Common myeloid progenitor, CD34-positive (primary cell): Measurements from ENCODE around the gene STAMBP.

Source experiments
- CTCF ChIA-PET: fragments of 350-600 bp; sonication (Branson Sonifier 250); formaldehyde crosslinking; loops from one replicate; lab custom pipeline; 2021; ENCODE audit warnings: antibody characterized with exemption; lab: Charles Lee
- POLR2A ChIA-PET: fragments of 350-600 bp; sonication (Branson Sonifier 250); formaldehyde crosslinking; loops from one replicate; lab custom pipeline; 2021; ENCODE audit warnings: antibody characterized with exemption; lab: Charles Lee
- DNase-seq, 3 donors: peaks; one replicate each; pipeline versions ENCODE4 v3.0.0 to v3.0.0-alpha.2; 2013
- H3K27ac ChIP-seq, 2 experiments: 1 replicate in 1 of 2; 2 replicates in 1 of 2; pipeline ENCODE4 v1.7.0; 2013; ENCODE audit warnings: inconsistent platforms in 2 of 2, low read length in 2 of 2, mild to moderate bottlenecking in 2 of 2, low read depth in 1 of 2, moderate library complexity in 1 of 2; ENCODE audit not compliant: severe bottlenecking in 2 of 2, insufficient read depth in 1 of 2, poor library complexity in 1 of 2
- H3K27me3 ChIP-seq, 5 experiments: replicated peaks in 2 of 5; 1 replicate in 3 of 5; 2 replicates in 2 of 5; pipeline versions ENCODE4 v1.6.1 to v1.7.0; 2013; ENCODE audit warnings: low read length in 4 of 5, mild to moderate bottlenecking in 2 of 5, moderate library complexity in 2 of 5, inconsistent platforms in 1 of 5; ENCODE audit not compliant: insufficient read depth in 5 of 5, control insufficient read depth in 4 of 5
- H3K36me3 ChIP-seq, 4 experiments: 1 replicate in 2 of 4; 2 replicates in 2 of 4; pipeline versions ENCODE4 v1.6.1 to v1.7.0; 2013; ENCODE audit warnings: low read length in 3 of 4, control low read depth in 1 of 4, mild to moderate bottlenecking in 1 of 4; ENCODE audit not compliant: control insufficient read depth in 4 of 4, insufficient read depth in 4 of 4
- H3K4me1 ChIP-seq, 4 experiments: 1 replicate in 3 of 4; 2 replicates in 1 of 4; pipeline versions ENCODE4 v1.6.1 to v1.7.1; 2013; ENCODE audit warnings: low read length in 3 of 4, mild to moderate bottlenecking in 3 of 4, control low read depth in 1 of 4, inconsistent platforms in 1 of 4, moderate library complexity in 1 of 4; ENCODE audit not compliant: control insufficient read depth in 4 of 4, insufficient read depth in 4 of 4; ENCODE audit errors: control extremely low read depth in 1 of 4
- H3K4me3 ChIP-seq, 7 experiments: 1 replicate in 4 of 7; 2 replicates in 3 of 7; pipeline versions ENCODE4 v1.5.1 to v1.7.0; 2013; ENCODE audit warnings: mild to moderate bottlenecking in 7 of 7, low read length in 6 of 7, moderate library complexity in 6 of 7, inconsistent platforms in 2 of 7, low read depth in 2 of 7, control low read depth in 1 of 7; ENCODE audit not compliant: insufficient read depth in 4 of 7, control insufficient read depth in 1 of 7; ENCODE audit errors: extremely low read depth in 1 of 7
- H3K9me3 ChIP-seq, 5 experiments: 1 replicate in 4 of 5; 2 replicates in 1 of 5; pipeline versions ENCODE4 v1.6.1 to v1.7.1; 2013; ENCODE audit warnings: low read length in 4 of 5, mild to moderate bottlenecking in 2 of 5, inconsistent platforms in 1 of 5, low read depth in 1 of 5, moderate library complexity in 1 of 5; ENCODE audit not compliant: control insufficient read depth in 4 of 5, insufficient read depth in 2 of 5; ENCODE audit errors: control extremely low read depth in 1 of 5
- WGBS: methylation state at CpG from one replicate; pipeline ENCODE4 v1.1.5; 2013; ENCODE audit not compliant: insufficient coverage; 5-methylcytosine and 5-hydroxymethylcytosine counted together

The STAMBP gene

DNA sequence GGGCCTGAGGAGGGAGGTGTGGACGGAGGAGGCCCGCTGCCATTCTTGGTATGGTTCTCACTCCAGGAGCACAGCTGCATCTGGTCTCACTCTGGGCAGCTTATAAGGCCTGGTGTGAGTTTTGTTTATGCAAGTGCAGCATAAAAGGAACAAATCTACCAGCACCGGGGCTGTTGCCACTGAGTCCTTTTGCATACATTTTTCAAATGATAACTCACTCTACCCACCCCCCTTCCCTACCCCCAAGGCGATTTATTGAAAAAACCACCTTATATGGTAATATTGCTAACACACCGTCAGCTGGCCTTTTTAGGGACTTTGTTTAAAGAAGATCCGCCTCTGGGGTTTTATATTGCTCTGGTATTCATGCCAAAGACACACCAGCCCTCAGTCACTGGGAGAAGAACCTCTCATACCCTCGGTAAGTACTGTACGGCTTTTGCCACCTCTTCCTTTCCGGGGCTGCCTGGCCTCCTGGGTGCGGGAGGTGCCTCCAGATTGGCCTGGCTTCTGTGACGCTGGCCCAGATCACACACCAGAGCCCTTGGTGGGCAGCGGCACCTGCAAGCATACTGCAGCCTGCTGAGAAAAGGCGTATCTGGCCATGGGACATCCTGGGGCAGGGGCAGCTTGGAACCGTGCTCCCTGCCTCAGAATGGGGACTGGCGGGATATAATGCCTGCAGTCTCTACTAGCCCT is 64.0 kb downstream of the STAMBP start, which contains the start of gene ACTG2:
TSS of gene ACTG2 (plus strand) at position 378 of the 699 bp plus-strand sequence. CDS start 8,304 bp downstream, outside the sequence.
- Histone ChIP-seq H3K27me3 (no peaks in the 10 kb centered on the region), H3K9me3 (no peaks in the 10 kb centered on the region), H3K4me3 (no peak within 1 kb of the TSS), H3K4me1 (peaks cover 0 to 23% (median 14%) of the 10 kb centered on the region in 4 experiments), H3K36me3 (no peaks in the 10 kb centered on the region), H3K27ac (no peak within 1 kb of the TSS)
- ChIA-PET CTCF (interaction anchor here (0.7 to 1.6 kb wide), 2 partner anchors 72 to 258 kb away, joined by 3 read pairs; no protein-coding TSS in a partner anchor), POLR2A (no interaction called here)
- no peak for DNase-seq
- WGBS = 97% methylated on average over 9 of the region's 15 CpGs

DNA sequence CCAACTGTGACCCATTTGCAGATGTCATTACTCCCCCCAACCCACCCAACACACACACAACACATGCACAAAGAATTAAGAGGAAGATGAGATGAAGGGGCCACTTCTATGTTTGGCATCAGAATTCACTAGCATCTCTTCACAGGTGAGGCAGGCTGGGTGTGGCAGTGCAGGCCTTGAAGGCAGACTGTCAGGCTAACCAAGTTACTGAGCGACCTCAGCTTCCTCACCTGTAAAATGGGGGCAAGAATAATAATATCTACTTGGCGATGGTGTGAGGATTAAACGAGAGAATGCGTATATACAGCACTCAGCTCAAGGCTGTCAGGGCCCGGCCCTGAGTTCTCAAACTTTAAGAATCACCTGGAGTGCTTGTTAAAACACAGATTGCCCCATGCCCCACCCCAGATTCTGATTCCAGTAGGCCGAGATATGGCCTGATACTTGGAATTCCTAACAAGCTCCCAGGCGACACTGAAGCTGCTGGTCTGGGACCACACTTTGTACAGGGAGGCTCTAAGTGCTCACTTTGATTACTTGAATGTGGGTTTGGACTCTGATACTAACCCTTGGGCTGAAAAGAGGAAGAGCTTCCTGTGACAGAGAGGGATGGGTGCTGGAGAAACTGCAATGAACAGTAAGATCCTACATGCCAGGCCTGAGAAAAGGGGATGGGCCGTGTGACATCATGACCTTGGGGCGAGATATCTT is 65.2 kb downstream of the STAMBP start:
- CTCF ChIA-PET = interaction anchor here (1.0 to 1.6 kb wide), 3 partner anchors 10 to 73 kb away, joined by 3 read pairs; no protein-coding TSS in a partner anchor
- POLR2A ChIA-PET = no interaction called here
- 100% methylated on average over 8 of the region's 9 CpGs for WGBS

DNA sequence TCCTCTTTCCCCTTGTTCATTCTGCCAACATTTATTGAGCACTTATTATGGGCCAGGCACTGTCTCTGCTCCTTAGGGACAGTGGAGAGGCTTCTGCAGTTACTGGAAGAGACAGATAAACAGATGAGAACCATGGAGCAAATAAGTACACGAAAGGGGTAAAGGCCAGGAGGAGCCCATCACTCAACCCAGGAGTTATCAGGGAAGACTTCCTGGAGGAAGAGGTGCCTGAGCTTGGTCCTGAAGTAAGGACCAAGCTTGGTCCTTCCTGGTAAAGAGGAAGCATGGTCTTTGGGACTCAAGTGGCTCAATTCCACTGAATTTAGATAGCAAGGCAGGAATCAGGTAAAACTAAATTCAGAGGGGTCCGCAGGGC is 65.7 kb downstream of the STAMBP start:
- ChIA-PET POLR2A (no interaction called here), CTCF (interaction anchor here (1.2 kb wide), 1 partner anchor 10 kb away, joined by 3 read pairs; no protein-coding TSS in a partner anchor)
- no peak overlapping the region for H3K4me3 ChIP-seq
- H3K36me3 ChIP-seq = no peaks in the 10 kb centered on the region
- no peaks in the 10 kb centered on the region for H3K27me3 ChIP-seq
- DNase-seq = no peak
- no peak overlapping the region for H3K27ac ChIP-seq
- peaks cover 0 to 23% (median 16%) of the 10 kb centered on the region in 4 experiments for H3K4me1 ChIP-seq
- WGBS = 100% methylated on average over 2 of the region's 2 CpGs
- no peaks in the 10 kb centered on the region for H3K9me3 ChIP-seq

More for the DNA sequence above, 65.2 kb downstream of the STAMBP start:
- Histone ChIP-seq H3K9me3 (no peaks in the 10 kb centered on the region), H3K27ac (no peak overlapping the region), H3K36me3 (no peaks in the 10 kb centered on the region), H3K27me3 (no peaks in the 10 kb centered on the region), H3K4me3 (no peak overlapping the region), H3K4me1 (peaks cover 0 to 23% (median 16%) of the 10 kb centered on the region in 4 experiments)
- no peak for DNase-seq

DNA sequence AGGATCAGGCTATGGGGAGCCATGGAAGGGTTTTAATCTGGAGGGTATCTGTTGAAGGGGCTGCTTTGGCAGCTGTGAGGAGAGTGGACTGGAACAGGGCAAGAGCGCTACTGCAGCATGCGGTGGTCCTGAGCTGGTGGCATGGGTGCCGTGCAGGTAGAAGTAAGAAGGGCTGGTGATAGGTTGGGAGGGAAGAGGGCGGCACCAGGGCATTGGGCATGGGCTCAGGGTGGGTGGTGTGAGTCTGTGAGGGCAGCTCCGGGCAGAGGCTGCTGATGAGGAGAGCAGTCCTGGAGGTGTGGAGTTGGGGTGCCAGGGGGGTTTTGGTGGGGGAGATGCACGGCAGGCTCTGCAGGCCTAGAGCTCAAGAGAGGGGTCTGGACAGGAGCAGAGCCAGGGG is 66.1 kb downstream of the STAMBP start:
- no peak for DNase-seq
- no peak overlapping the region for H3K4me3 ChIP-seq

DNA sequence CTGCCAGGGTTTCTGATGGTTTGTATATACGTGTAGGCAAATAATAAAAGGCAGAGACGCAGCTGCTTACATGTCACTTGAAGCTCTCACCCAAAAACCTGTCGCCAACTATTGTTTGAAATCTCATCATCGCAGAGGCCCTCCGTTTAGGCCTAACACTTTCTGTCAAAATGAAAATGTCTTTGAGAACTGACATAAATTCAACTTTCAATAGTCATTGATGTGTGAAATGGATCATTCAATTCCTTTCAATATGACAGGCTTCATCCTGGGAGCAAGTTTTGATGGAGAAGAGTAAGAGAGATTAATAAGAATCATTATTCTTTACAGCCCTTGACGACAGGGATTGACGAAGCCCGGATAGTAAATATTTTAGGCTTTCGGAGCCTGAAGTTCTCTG is 66.7 kb downstream of the STAMBP start:
- no peaks in the 10 kb centered on the region for H3K27me3 ChIP-seq
- ChIA-PET POLR2A (no interaction called here), CTCF (no interaction called here)
- DNase-seq = no peak
- H3K4me3 ChIP-seq = no peak overlapping the region
- peaks cover 0 to 23% (median 16%) of the 10 kb centered on the region in 4 experiments for H3K4me1 ChIP-seq
- H3K27ac ChIP-seq = no peak overlapping the region
- no peaks in the 10 kb centered on the region for H3K9me3 ChIP-seq
- 94% methylated on average over 4 of the region's 9 CpGs for WGBS
- H3K36me3 ChIP-seq = no peaks in the 10 kb centered on the region

More for the DNA sequence above, 66.1 kb downstream of the STAMBP start:
- 98% methylated on average over 6 of the region's 6 CpGs for WGBS
- Histone ChIP-seq H3K36me3 (no peaks in the 10 kb centered on the region), H3K4me1 (peaks cover 0 to 23% (median 16%) of the 10 kb centered on the region in 4 experiments), H3K27me3 (no peaks in the 10 kb centered on the region), H3K27ac (no peak overlapping the region), H3K9me3 (no peaks in the 10 kb centered on the region)
- POLR2A ChIA-PET = interaction anchor here (0.5 kb wide), 1 partner anchor 108 kb away, joined by 3 read pairs; no protein-coding TSS in a partner anchor
- CTCF ChIA-PET = no interaction called here

DNA sequence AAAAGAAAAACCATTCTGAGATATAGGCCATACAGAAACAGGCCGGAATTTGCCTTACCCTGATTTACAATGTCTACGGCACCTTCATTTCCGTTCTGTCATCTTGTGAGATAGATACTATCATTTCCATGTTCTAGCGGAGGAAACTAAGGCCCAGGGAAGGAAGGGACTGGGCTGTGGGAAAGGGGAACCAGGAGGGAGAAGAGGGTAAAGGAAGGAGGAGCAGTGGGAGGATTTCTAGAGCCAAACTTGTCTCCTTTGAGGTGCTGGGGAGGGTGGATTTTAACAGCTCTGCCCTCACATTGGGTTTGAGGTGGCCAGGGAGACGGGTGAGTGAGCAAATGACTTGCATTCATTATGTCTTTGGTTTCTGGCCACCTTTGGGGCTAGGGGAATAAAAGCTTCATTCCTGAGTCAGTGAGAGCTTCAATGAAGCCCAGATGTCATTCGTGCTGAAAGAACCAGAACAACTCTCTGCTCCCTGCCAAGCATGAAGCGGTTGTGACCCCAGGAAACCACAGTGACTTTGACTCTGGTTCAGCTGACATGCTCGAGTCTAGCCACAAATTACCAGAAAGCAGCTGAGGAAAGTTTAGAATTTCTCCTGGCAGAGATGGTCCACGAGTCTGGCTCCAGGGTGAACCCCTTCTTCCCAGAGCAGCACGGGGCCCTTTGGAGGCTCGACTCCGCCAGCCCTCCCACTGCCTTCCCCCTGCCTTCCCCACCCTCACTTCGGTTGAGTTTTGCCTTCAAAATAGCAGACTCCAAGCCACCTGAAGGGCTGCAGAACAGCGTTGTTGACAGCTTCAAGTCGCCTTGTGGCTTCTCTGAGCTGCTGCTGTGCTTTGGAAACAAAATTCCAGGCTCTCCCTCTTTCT is 67.8 kb downstream of the STAMBP start:
- ChIA-PET CTCF (no interaction called here), POLR2A (interaction anchor here (0.7 kb wide), 1 partner anchor 469 kb away, joined by 3 read pairs; no protein-coding TSS in a partner anchor)
- Histone ChIP-seq H3K27me3 (no peaks in the 10 kb centered on the region), H3K4me3 (peak overlapping the region in 2 of 7 experiments; percentile 6 to 29), H3K27ac (no peak overlapping the region), H3K36me3 (no peaks in the 10 kb centered on the region), H3K9me3 (no peaks in the 10 kb centered on the region), H3K4me1 (peaks cover 0 to 23% (median 16%) of the 10 kb centered on the region in 4 experiments)
- 9% methylated on average over 11 of the region's 15 CpGs for WGBS
- peak; percentile 40 to 88 (median 84) for DNase-seq
